Type B pancreatic cell (in vitro differentiated cells): ENCODE data around the gene NDUFV1. TPM values are rescaled to one million over a fixed set of nuclear protein-coding genes. Genes with fewer than 3 reads are reported as not detected.
A peak's percentile ranks its signal among the peaks of the same experiment; 100 is the strongest.

ENCODE experiments used
- DNase-seq: peaks from one replicate; pipeline ENCODE4 v3.0.0; 2021; ENCODE audit warnings: mixed read lengths; ENCODE audit not compliant: unreplicated experiment; ENCODE audit errors: extremely low spot score
- H3K27ac Mint-ChIP-seq: 2 replicates; pipeline ENCODE4 v1.8.0; 2021; ENCODE audit warnings: mild to moderate bottlenecking, mixed read lengths
- H3K27me3 Mint-ChIP-seq: 2 replicates; pipeline ENCODE4 v1.8.0; 2021; ENCODE audit warnings: mixed read lengths
- H3K36me3 Mint-ChIP-seq: 2 replicates; pipeline ENCODE4 v1.8.0; 2021; ENCODE audit warnings: mixed read lengths
- H3K4me1 Mint-ChIP-seq: one replicate; pipeline ENCODE4 v1.8.0; 2021; ENCODE audit warnings: mixed read lengths; ENCODE audit not compliant: unreplicated experiment
- H3K4me3 Mint-ChIP-seq: 2 replicates; pipeline ENCODE4 v1.8.0; 2021; ENCODE audit warnings: mild to moderate bottlenecking, mixed read lengths
- H3K9me3 Mint-ChIP-seq: 2 replicates; pipeline ENCODE4 v1.8.0; 2021; ENCODE audit warnings: mixed read lengths
- CTCF ChIP-seq: fragments of 200-600 bp; sonication (generic); conservative IDR thresholded peaks from 2 replicates; pipeline ENCODE4 v1.5.0; 2021; ENCODE audit warnings: antibody characterized with exemption, mild to moderate bottlenecking
- total RNA-seq: library from RNA; stranded (reverse); gene quantifications from 2 replicates; pipeline ENCODE4 v1.2.1, GENCODE V29; 2021; ENCODE audit warnings: low replicate concordance

NDUFV1 gene
- total RNA-seq, 1 donor from 2014 or later, result 226 TPM

GRCh38 chr11:67576735-67577475 is 29.8 kb upstream of the NDUFV1 start:
- no peaks in the 10 kb centered on the region for H3K36me3 Mint-ChIP-seq
- no peaks in the 10 kb centered on the region for H3K9me3 Mint-ChIP-seq
- H3K4me1 Mint-ChIP-seq, result peaks cover 32% of the 10 kb centered on the region
- H3K27me3 Mint-ChIP-seq, result peaks cover 39% of the 10 kb centered on the region
- no peak for DNase-seq
- no peak overlapping the region for H3K4me3 Mint-ChIP-seq
- no peak for TF ChIP-seq CTCF
- no peak overlapping the region for H3K27ac Mint-ChIP-seq

GRCh38 chr11:67577951-67578350 is 28.8 kb upstream of the NDUFV1 start:
- H3K4me1 Mint-ChIP-seq, result peaks cover 41% of the 10 kb centered on the region
- no peak for TF ChIP-seq CTCF
- no peak overlapping the region for H3K27ac Mint-ChIP-seq
- no peak overlapping the region for H3K4me3 Mint-ChIP-seq
- no peaks in the 10 kb centered on the region for H3K9me3 Mint-ChIP-seq
- no peaks in the 10 kb centered on the region for H3K36me3 Mint-ChIP-seq
- DNase-seq, result no peak
- H3K27me3 Mint-ChIP-seq, result peaks cover 38% of the 10 kb centered on the region

- H3K36me3 Mint-ChIP-seq, result peaks cover 11% of the 10 kb centered on the region
- peak overlapping the region; percentile 80 for H3K4me3 Mint-ChIP-seq
- TF ChIP-seq CTCF, result no peak
- H3K27ac Mint-ChIP-seq, result peak overlapping the region; percentile 95
- H3K4me1 Mint-ChIP-seq, result peaks cover 49% of the 10 kb centered on the region
- no peaks in the 10 kb centered on the region for H3K9me3 Mint-ChIP-seq
- H3K27me3 Mint-ChIP-seq, result peaks cover 28% of the 10 kb centered on the region
- no peak for DNase-seq
These were observed 25.3 kb upstream of the NDUFV1 start for GRCh38 chr11:67581469-67581868.

GRCh38 chr11:67582011-67582410 is 24.7 kb upstream of the NDUFV1 start:
- H3K27ac Mint-ChIP-seq, result peak overlapping the region; percentile 95
- H3K9me3 Mint-ChIP-seq, result no peaks in the 10 kb centered on the region
- H3K4me3 Mint-ChIP-seq, result peak overlapping the region; percentile 87
- peaks cover 55% of the 10 kb centered on the region for H3K4me1 Mint-ChIP-seq
- H3K36me3 Mint-ChIP-seq, result peaks cover 16% of the 10 kb centered on the region
- peaks cover 26% of the 10 kb centered on the region for H3K27me3 Mint-ChIP-seq
- no peak for TF ChIP-seq CTCF
- no peak for DNase-seq

- peaks cover 25% of the 10 kb centered on the region for H3K36me3 Mint-ChIP-seq
- peak; percentile 92 for DNase-seq
- H3K4me1 Mint-ChIP-seq, result peaks cover 55% of the 10 kb centered on the region
- H3K27ac Mint-ChIP-seq, result peak within 1 kb of the TSS; percentile 95
- TF ChIP-seq CTCF, result peak; percentile 88
- peaks cover 26% of the 10 kb centered on the region for H3K27me3 Mint-ChIP-seq
- H3K4me3 Mint-ChIP-seq, result peak within 1 kb of the TSS; percentile 99
- no peaks in the 10 kb centered on the region for H3K9me3 Mint-ChIP-seq
These were observed 23.2 kb upstream of the NDUFV1 start, which contains the start of gene GSTP1 for GRCh38 chr11:67583247-67584204. Gene GSTP1, plus strand, starts transcription at chr11:67583812. Its CDS starts 32 bp downstream, at chr11:67583844.
